ENCODE measurements around the gene ACSM2B. TPM values are rescaled to one million over a fixed set of nuclear protein-coding genes. Genes with fewer than 3 reads are reported as not detected.
"Not testable (repeated sequence)": the region's sequence is repeated elsewhere in the genome, so short reads cannot be mapped to it uniquely, and the experiment has no call there.

ACSM2B gene
- total RNA-seq, 1 donor from 2014 or later, result not detected

DNA sequence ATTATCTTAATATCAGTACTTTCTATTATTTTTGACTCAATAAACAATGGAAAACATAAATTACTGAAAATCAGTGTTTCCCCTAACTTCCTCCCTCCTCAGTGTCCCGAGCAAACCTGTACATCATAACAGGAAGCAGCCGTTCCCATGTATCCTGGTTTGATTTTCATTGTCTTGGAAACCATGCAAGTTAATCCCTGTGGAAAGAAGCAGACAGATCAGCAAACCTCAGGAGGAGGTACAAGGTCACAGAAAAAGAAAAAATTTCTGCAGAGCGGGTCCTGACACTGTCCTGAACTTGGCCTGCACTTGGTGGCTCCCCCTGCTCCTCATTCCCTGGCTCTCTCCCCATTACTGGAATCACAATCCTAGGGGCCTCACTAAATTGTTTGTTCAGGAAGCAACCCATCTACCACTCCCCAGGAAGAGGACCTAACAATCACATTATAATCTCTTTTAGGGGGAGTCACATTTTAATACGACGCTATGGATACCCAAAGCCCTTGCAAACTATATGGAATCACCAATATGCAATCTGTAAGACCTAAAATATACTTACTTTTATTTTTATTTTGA lies 29.8 kb downstream of the ACSM2B start:
- DNase-seq (ENCODE audit: low spot score); intact Hi-C loops (cut with DNase I): not testable (repeated sequence)

DNA sequence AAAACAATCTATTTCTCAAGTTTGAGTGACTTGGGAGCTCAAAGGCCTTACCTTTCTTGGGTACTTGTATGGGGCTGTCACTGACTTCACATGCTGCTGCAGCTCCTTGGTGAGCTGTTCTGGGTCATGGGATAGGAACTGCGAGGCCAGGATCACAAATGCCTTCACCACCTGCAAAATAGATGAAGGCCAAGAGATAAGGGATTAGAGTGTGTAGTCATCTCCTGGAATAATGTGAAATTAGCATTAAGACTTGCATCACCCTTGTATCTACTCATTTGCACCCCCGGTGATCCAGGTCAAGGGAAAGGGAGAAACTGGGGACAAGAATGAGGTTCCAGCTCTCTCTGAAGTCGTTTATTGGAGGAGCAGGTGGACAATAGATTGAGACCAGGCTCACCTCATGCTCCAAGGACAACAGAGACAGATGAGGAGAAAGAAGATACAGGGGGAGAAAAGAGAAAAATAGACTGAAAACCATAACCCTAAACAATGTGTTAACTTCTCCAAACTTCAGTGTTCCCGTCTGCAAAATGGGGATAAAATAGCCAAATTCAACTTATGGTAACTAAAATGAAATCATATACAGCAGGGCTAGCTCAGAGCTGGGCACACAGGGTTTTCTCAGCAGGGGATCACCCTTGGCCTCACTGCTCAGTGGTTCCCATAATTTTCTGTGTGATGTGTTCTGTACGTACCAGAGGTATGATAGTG lies 35.4 kb downstream of the ACSM2B start:
- intact Hi-C loops (cut with DNase I); DNase-seq (ENCODE audit: low spot score): not testable (repeated sequence)

DNA sequence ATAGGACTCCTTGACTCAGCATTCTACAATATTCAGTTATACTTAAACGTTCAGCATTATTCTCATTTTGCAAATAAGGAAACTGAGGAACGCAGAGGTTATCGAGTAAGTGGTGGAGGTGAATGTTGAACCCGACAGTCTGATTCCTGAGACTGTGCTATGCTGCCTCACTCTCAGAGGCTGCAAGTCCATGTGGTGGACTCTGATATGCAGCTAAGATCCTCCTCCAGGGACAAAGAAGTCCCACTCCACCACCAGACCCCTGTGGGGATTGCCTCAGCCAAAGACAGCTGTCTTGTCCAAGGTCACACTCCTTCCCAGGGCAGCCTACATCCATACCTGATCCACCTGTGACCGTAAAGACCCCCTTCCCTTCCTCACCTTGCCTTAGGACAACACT lies 37.5 kb downstream of the ACSM2B start:
- DNase-seq (ENCODE audit: low spot score), result no peak
- intact Hi-C loops (cut with DNase I), result no loop called here

DNA sequence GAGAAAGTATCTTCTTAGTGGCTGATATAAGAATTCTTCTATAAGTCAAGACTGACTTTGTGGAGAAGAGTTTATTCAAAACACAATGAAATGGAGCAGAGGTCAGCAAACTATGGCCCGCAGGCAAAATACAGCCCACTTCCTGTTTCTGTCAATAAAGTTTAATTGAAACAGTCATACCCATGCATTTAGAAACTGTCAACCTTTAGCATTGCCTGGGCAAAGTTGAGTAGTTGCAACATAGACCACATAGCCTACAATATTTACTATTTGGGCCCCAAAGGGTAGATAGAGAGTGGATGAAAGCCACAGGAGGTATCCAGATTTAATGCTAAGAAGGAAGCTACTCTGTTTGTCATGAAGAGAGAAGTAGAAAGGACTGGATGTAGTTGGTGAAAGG lies 38.0 kb downstream of the ACSM2B start:
- intact Hi-C loops (cut with DNase I), result no loop called here
- DNase-seq (ENCODE audit: low spot score), result no peak

DNA sequence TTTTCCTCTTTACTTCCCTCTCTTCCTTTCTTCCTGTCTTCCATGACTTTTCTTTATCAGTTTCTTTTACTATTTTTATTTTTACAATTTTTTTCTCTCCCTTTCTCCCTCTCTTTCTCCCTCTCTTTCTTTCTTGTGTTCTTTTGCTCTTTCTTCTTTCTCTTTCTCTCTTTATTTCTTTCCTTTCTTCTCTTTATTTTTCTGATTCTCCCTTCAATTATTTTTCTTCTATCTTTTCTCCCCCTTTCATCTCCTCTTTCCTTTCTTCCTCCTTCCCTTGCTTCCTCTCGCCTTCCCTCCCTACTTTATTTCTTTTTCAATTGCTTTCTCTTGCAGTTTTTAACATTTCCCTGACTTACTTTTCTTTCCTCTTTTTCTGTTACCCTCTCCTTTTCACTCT lies 39.5 kb downstream of the ACSM2B start:
- DNase-seq (ENCODE audit: low spot score); intact Hi-C loops (cut with DNase I): not testable (repeated sequence)

DNA sequence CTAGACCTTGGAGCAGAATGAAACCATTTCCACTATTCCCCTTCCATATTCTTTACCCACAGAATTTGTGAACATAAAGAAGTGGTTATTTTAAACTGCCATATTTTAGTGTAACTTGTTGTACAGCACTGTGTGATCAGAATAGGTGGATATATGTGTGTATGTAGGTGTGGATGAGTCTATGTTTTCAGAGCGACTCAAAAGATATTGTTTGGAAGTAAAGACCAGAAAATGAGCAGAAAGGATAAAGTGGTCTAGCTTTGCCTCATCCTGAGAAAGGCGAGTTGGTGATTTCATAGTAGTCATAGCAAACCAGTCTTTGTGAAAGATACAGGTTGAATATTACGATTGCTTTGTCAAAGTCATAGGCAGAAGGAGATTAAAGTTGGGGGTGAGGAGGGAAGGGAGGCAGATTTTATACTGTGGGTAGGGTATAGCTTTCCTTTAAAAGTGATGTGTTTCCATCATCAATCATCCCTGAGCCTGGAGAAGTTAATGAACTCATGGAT lies 43.8 kb downstream of the ACSM2B start:
- intact Hi-C loops (cut with DNase I); DNase-seq (ENCODE audit: low spot score): not testable (repeated sequence)

DNA sequence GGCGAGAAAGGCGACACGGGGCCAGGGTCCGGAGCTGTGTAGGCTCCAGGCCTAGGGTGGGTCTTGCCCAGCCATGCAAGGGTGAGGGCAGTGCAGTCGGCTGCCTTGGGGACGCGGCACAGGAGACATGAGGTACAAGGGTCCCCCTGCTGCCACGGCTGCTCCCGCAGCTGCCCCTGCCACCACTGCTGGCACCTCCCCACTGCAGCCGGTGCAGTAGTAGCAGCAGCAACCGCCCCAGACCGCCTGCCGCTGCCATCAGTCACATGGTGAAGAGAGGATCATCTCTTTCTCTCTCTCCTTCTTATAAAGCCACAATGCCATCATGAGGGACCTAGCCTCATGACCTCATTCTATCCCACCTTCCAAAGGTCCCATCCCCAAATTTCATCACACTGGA lies 44.4 kb downstream of the ACSM2B start:
- intact Hi-C loops (cut with DNase I); DNase-seq (ENCODE audit: low spot score): not testable (repeated sequence)

DNA sequence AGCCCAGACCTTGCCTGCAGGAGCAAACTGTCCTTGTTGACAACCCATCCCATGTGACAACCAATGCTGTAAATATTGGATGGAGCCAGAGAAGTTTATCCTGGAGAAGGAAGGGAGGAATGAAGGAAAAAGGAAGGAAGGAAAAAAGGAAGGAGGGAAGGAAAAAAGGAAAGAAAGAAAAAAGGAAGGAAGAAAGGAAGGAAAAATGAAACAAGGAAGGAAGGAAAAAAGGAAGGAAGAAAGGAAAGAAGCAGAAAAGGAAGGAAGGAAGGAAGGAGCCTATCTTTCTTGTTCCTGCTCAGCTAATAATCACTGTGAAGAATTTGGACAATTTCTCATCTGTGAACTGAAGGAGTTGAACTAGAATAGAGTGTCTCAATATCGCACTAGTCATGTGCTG lies 56.1 kb downstream of the ACSM2B start:
- intact Hi-C loops (cut with DNase I), result no loop called here
- DNase-seq (ENCODE audit: low spot score), result no peak

DNA sequence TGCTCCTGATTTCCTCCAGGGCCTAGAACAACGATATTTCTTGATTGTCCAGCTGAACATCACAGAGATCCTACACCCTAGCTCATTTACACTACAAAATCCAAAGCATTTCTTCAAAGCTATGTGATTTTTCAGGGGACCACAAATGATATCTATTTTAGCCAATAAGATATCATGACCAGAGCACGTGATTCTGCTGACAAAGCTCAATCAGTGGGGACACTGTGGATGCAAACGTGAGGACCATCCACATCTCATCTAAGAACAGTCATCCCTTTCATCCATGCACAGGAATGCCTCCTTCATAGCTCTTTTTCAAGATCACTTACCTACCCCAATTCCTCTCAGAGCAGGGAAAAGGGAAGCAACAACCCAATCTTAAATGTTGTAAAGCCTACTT lies 56.9 kb downstream of the ACSM2B start:
- intact Hi-C loops (cut with DNase I), result no loop called here
- DNase-seq (ENCODE audit: low spot score), result no peak

DNA sequence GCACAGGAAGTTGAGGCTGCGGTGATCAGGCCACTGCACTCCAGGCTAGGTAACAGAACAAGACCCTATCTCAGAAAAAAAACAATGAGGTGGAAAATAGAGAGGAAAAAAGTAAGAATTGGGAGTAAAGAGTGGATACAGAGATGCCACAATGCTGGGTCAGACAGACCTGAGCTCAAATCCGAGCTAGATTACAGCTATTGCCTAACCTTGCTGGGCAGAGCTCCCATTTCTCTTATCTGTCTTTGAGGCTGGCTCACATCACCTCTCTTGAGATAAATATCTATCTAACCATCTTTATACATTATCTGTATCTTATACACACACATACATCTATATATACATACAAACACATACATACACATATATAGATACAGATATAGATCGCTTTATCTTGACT lies 59.0 kb downstream of the ACSM2B start:
- intact Hi-C loops (cut with DNase I), result no loop called here
- no peak for DNase-seq (ENCODE audit: low spot score)

DNA sequence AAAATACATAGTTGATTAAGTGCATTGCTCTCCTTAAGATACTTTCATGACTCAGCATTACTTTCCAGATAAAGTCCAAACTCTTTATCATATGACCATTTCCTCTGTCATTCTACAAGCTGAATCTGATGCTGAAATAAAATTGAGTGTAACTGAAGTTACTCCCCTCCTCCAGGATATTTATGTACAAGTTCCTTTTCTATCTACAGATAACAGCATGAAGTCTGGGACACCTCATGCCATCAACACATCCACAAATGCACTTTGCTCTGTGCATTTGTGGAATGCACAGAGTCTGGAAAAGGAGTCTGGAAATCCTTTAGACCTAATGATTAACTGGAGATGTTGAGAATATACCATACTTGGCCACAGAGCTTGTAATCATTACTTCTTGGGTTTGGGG lies 60.5 kb downstream of the ACSM2B start:
- intact Hi-C loops (cut with DNase I), result no loop called here
- DNase-seq (ENCODE audit: low spot score), result no peak

DNA sequence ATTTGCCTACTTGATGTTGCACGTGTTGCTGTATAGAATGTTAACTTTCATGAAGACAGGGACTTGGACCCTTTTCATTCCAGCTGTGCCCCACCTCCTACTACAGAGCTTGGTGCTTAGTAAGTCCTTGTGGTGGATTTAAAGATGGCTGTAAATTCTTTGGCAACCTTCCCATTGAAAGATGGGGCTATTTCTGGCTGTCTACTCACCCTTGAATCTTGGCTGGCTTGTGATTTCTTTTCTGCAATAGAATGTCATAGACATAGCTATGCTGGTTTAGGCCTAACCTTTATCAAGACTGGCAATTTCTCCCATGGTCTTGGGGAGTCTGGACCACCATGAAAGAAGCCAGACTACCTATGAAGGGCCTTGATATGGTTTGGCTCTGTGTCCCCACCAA lies 65.8 kb downstream of the ACSM2B start:
- no peak for DNase-seq (ENCODE audit: low spot score)
- intact Hi-C loops (cut with DNase I), result no loop called here

DNA sequence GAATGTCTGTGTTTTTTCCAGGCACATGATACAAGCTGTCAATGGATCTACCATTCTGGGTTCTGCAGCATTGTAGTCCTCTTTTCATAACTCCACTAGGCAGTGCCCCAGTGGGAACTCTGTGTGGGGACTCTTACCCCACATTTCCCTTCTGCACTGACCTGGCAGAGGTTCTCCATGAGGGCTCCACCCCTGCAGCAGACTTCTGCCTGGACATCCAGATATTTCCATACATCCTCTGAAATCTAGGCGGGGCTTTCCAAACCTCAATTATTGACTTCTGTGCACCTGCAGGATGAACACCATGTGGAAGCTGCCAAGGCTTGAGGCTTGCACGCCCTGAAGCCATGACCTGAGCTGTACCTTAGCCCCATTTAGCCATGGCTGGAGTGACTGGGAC lies 68.9 kb downstream of the ACSM2B start:
- intact Hi-C loops (cut with DNase I), result no loop called here
- DNase-seq (ENCODE audit: low spot score), result no peak

DNA sequence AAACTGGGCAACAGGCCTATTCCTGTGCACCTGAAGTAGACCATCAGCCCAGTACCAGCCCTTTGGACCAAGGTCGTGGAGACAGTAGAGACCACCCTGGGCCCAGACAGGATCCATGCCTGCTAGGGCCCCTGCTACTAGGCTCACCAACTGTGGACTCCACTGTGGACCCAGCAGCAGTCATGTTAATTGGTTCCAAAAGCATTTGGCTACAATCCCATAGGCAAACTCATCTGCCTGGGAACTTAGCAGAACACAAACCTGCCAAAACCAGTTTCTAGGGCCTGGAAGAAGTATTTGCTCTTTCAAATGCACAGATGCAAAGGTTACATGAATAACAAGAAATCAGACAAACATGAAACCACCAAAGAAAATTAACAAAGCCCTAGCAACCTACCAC lies 71.7 kb downstream of the ACSM2B start:
- DNase-seq (ENCODE audit: low spot score), result no peak
- intact Hi-C loops (cut with DNase I), result no loop called here

DNA sequence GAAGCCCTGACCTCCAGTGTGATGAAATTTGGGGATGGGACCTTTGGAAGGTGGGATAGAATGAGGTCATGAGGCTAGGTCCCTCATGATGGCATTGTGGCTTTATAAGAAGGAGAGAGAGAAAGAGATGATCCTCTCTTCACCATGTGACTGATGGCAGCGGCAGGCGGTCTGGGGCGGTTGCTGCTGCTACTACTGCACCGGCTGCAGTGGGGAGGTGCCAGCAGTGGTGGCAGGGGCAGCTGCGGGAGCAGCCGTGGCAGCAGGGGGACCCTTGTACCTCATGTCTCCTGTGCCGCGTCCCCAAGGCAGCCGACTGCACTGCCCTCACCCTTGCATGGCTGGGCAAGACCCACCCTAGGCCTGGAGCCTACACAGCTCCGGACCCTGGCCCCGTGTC lies 84.7 kb downstream of the ACSM2B start:
- DNase-seq (ENCODE audit: low spot score); intact Hi-C loops (cut with DNase I): not testable (repeated sequence)

DNA sequence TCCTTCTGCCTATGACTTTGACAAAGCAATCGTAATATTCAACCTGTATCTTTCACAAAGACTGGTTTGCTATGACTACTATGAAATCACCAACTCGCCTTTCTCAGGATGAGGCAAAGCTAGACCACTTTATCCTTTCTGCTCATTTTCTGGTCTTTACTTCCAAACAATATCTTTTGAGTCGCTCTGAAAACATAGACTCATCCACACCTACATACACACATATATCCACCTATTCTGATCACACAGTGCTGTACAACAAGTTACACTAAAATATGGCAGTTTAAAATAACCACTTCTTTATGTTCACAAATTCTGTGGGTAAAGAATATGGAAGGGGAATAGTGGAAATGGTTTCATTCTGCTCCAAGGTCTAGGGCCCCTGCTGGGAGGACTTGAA lies 85.2 kb downstream of the ACSM2B start:
- intact Hi-C loops (cut with DNase I); DNase-seq (ENCODE audit: low spot score): not testable (repeated sequence)

Other genes starting within 250 kb of the ACSM2B start
- gene GP2, start 248.9 kb downstream of the ACSM2B start, total RNA-seq, result not detected
- gene UMOD, start 223.7 kb downstream of the ACSM2B start, total RNA-seq, result not detected
- gene PDILT, start 171.6 kb downstream of the ACSM2B start, total RNA-seq, result not detected
- gene ACSM5, start 166.8 kb downstream of the ACSM2B start, total RNA-seq, result 0.40 TPM
- not detected for gene ACSM2A, start 124.8 kb downstream of the ACSM2B start, total RNA-seq
- gene ACSM1, start 121.3 kb upstream of the ACSM2B start, total RNA-seq, result 0.16 TPM
- gene THUMPD1, start 165.5 kb upstream of the ACSM2B start, total RNA-seq, result 17.5 TPM
- 1.7 TPM for gene ACSM3, start 187.6 kb upstream of the ACSM2B start, total RNA-seq
- 9.8 TPM for gene ERI2, start 230.1 kb upstream of the ACSM2B start, total RNA-seq
- 3.0 TPM for gene REXO5, start 230.2 kb upstream of the ACSM2B start, total RNA-seq